ENCODE results near the gene SOWAHA.

Gene SOWAHA

GRCh38 chr5:132825834-132826391, 12.8 kb downstream of the SOWAHA start:
- DNase-seq: peak; percentile 50
- no peaks in the 10 kb centered on the region for H3K36me3 ChIP-seq (ENCODE audit: control insufficient read depth, insufficient read depth, low read length)
- WGBS (ENCODE audit: extremely low coverage, insufficient coverage, low lambda C conversion rate): no CpG with 5 or more reads among the region's 43 CpGs
- H2BK120ac ChIP-seq (ENCODE audit: low read depth, low read length): no peak overlapping the region
- no peak overlapping the region for H3K27ac ChIP-seq (ENCODE audit: low read depth, low read length)
- no peaks in the 10 kb centered on the region for H3K79me1 ChIP-seq (ENCODE audit: low read length)
- H3K4me1 ChIP-seq (ENCODE audit: control insufficient read depth, low read depth, low read length): peaks cover 1% of the 10 kb centered on the region
- H3K79me2 ChIP-seq (ENCODE audit: control insufficient read depth, insufficient read depth, low read length): no peaks in the 10 kb centered on the region
- peak overlapping the region; percentile 22 for H3K4me3 ChIP-seq (ENCODE audit: low read length)
- no peak overlapping the region for H4K5ac ChIP-seq (ENCODE audit: low read length)
- H2BK5ac ChIP-seq (ENCODE audit: low read length): no peak overlapping the region
- peak overlapping the region; percentile 3 for H3K18ac ChIP-seq (ENCODE audit: low read length)
- peak overlapping the region; percentile 59 for H3K23ac ChIP-seq (ENCODE audit: low read length)
- no peak overlapping the region for H2AK5ac ChIP-seq (ENCODE audit: low read length)
- H2BK15ac ChIP-seq (replicated peaks; ENCODE audit: low read depth): no peak overlapping the region
- H3K27me3 ChIP-seq (ENCODE audit: insufficient read depth, low read length, poor library complexity): peaks cover 17% of the 10 kb centered on the region
- H3K4ac ChIP-seq (ENCODE audit: low read depth, low read length): no peak overlapping the region
- H3K4me2 ChIP-seq (ENCODE audit: low read length): peak overlapping the region; percentile 71
- no peak overlapping the region for H4K8ac ChIP-seq (ENCODE audit: low read depth, low read length)
- H3K9ac ChIP-seq (ENCODE audit: low read length): peak overlapping the region; percentile 69
- peak overlapping the region; percentile 89 for H3K56ac ChIP-seq (ENCODE audit: low read length)

GRCh38 chr5:132826424-132827082, 13.5 kb downstream of the SOWAHA start:
- Histone ChIP-seq H3K79me2 (ENCODE audit: control insufficient read depth, insufficient read depth, low read length) (no peaks in the 10 kb centered on the region), H3K36me3 (ENCODE audit: control insufficient read depth, insufficient read depth, low read length) (no peaks in the 10 kb centered on the region), H3K23ac (ENCODE audit: low read length) (peak overlapping the region; percentile 59), H3K79me1 (ENCODE audit: low read length) (no peaks in the 10 kb centered on the region), H2BK5ac (ENCODE audit: low read length) (no peak overlapping the region), H2AK5ac (ENCODE audit: low read length) (no peak overlapping the region), H3K56ac (ENCODE audit: low read length) (peak overlapping the region; percentile 89), H3K4me3 (ENCODE audit: low read length) (no peak overlapping the region), H3K4me1 (ENCODE audit: control insufficient read depth, low read depth, low read length) (peaks cover 1% of the 10 kb centered on the region), H3K27ac (ENCODE audit: low read depth, low read length) (no peak overlapping the region), H4K8ac (ENCODE audit: low read depth, low read length) (no peak overlapping the region), H2BK15ac (replicated peaks; ENCODE audit: low read depth) (no peak overlapping the region), H3K27me3 (ENCODE audit: insufficient read depth, low read length, poor library complexity) (peaks cover 17% of the 10 kb centered on the region), H3K4ac (ENCODE audit: low read depth, low read length) (no peak overlapping the region), H3K4me2 (ENCODE audit: low read length) (no peak overlapping the region), H3K18ac (ENCODE audit: low read length) (no peak overlapping the region), H2BK120ac (ENCODE audit: low read depth, low read length) (no peak overlapping the region), H4K5ac (ENCODE audit: low read length) (no peak overlapping the region), H3K9ac (ENCODE audit: low read length) (peak overlapping the region; percentile 69)
- DNase-seq: no peak
- WGBS (ENCODE audit: extremely low coverage, insufficient coverage, low lambda C conversion rate): no CpG with 5 or more reads among the region's 6 CpGs

GRCh38 chr5:132827943-132828673, 15.0 kb downstream of the SOWAHA start:
- Histone ChIP-seq H2AK5ac (ENCODE audit: low read length) (no peak overlapping the region), H4K5ac (ENCODE audit: low read length) (no peak overlapping the region), H3K27me3 (ENCODE audit: insufficient read depth, low read length, poor library complexity) (peaks cover 17% of the 10 kb centered on the region), H3K18ac (ENCODE audit: low read length) (no peak overlapping the region), H3K36me3 (ENCODE audit: control insufficient read depth, insufficient read depth, low read length) (no peaks in the 10 kb centered on the region), H3K4me2 (ENCODE audit: low read length) (no peak overlapping the region), H4K8ac (ENCODE audit: low read depth, low read length) (no peak overlapping the region), H3K4me3 (ENCODE audit: low read length) (no peak overlapping the region), H3K23ac (ENCODE audit: low read length) (peak overlapping the region; percentile 3), H3K79me2 (ENCODE audit: control insufficient read depth, insufficient read depth, low read length) (no peaks in the 10 kb centered on the region), H3K27ac (ENCODE audit: low read depth, low read length) (no peak overlapping the region), H3K4me1 (ENCODE audit: control insufficient read depth, low read depth, low read length) (peaks cover 1% of the 10 kb centered on the region), H3K4ac (ENCODE audit: low read depth, low read length) (no peak overlapping the region), H3K56ac (ENCODE audit: low read length) (no peak overlapping the region), H3K9ac (ENCODE audit: low read length) (no peak overlapping the region), H2BK15ac (replicated peaks; ENCODE audit: low read depth) (no peak overlapping the region), H2BK5ac (ENCODE audit: low read length) (no peak overlapping the region), H3K79me1 (ENCODE audit: low read length) (no peaks in the 10 kb centered on the region), H2BK120ac (ENCODE audit: low read depth, low read length) (no peak overlapping the region)
- WGBS (ENCODE audit: extremely low coverage, insufficient coverage, low lambda C conversion rate): no CpG with 5 or more reads among the region's 4 CpGs
- no peak for DNase-seq

- peaks cover 1% of the 10 kb centered on the region for H3K4me1 ChIP-seq (ENCODE audit: control insufficient read depth, low read depth, low read length)
- peaks cover 17% of the 10 kb centered on the region for H3K27me3 ChIP-seq (ENCODE audit: insufficient read depth, low read length, poor library complexity)
- H3K4ac ChIP-seq (ENCODE audit: low read depth, low read length): no peak overlapping the region
- H3K23ac ChIP-seq (ENCODE audit: low read length): no peak overlapping the region
- H2BK15ac ChIP-seq (replicated peaks; ENCODE audit: low read depth): no peak overlapping the region
- H2BK120ac ChIP-seq (ENCODE audit: low read depth, low read length): no peak overlapping the region
- no peak for DNase-seq
- H3K4me2 ChIP-seq (ENCODE audit: low read length): no peak overlapping the region
- H4K5ac ChIP-seq (ENCODE audit: low read length): no peak overlapping the region
- H3K36me3 ChIP-seq (ENCODE audit: control insufficient read depth, insufficient read depth, low read length): no peaks in the 10 kb centered on the region
- no peak overlapping the region for H4K8ac ChIP-seq (ENCODE audit: low read depth, low read length)
- no peak overlapping the region for H3K4me3 ChIP-seq (ENCODE audit: low read length)
- no peaks in the 10 kb centered on the region for H3K79me2 ChIP-seq (ENCODE audit: control insufficient read depth, insufficient read depth, low read length)
- H3K56ac ChIP-seq (ENCODE audit: low read length): no peak overlapping the region
- no peak overlapping the region for H3K27ac ChIP-seq (ENCODE audit: low read depth, low read length)
- no peak overlapping the region for H2BK5ac ChIP-seq (ENCODE audit: low read length)
- no peak overlapping the region for H2AK5ac ChIP-seq (ENCODE audit: low read length)
- no peak overlapping the region for H3K9ac ChIP-seq (ENCODE audit: low read length)
- no CpG with 5 or more reads among the region's 4 CpGs for WGBS (ENCODE audit: extremely low coverage, insufficient coverage, low lambda C conversion rate)
- no peak overlapping the region for H3K18ac ChIP-seq (ENCODE audit: low read length)
- no peaks in the 10 kb centered on the region for H3K79me1 ChIP-seq (ENCODE audit: low read length)
Observed at GRCh38 chr5:132828846-132829494, 15.9 kb downstream of the SOWAHA start.

GRCh38 chr5:132829742-132830435, 16.8 kb downstream of the SOWAHA start:
- WGBS (ENCODE audit: extremely low coverage, insufficient coverage, low lambda C conversion rate): no CpG with 5 or more reads among the region's 75 CpGs
- no peak overlapping the region for H2BK15ac ChIP-seq (replicated peaks; ENCODE audit: low read depth)
- no peak overlapping the region for H3K27ac ChIP-seq (ENCODE audit: low read depth, low read length)
- peak overlapping the region; percentile 40 for H3K18ac ChIP-seq (ENCODE audit: low read length)
- peaks cover 1% of the 10 kb centered on the region for H3K4me1 ChIP-seq (ENCODE audit: control insufficient read depth, low read depth, low read length)
- H2BK5ac ChIP-seq (ENCODE audit: low read length): no peak overlapping the region
- no peaks in the 10 kb centered on the region for H3K79me1 ChIP-seq (ENCODE audit: low read length)
- peak overlapping the region; percentile 40 for H3K4me3 ChIP-seq (ENCODE audit: low read length)
- H3K56ac ChIP-seq (ENCODE audit: low read length): peak overlapping the region; percentile 88
- no peak overlapping the region for H2BK120ac ChIP-seq (ENCODE audit: low read depth, low read length)
- no peak overlapping the region for H4K5ac ChIP-seq (ENCODE audit: low read length)
- peak overlapping the region; percentile 69 for H3K9ac ChIP-seq (ENCODE audit: low read length)
- H4K8ac ChIP-seq (ENCODE audit: low read depth, low read length): no peak overlapping the region
- no peaks in the 10 kb centered on the region for H3K79me2 ChIP-seq (ENCODE audit: control insufficient read depth, insufficient read depth, low read length)
- peak; percentile 78 for DNase-seq
- H3K23ac ChIP-seq (ENCODE audit: low read length): no peak overlapping the region
- no peak overlapping the region for H2AK5ac ChIP-seq (ENCODE audit: low read length)
- no peaks in the 10 kb centered on the region for H3K36me3 ChIP-seq (ENCODE audit: control insufficient read depth, insufficient read depth, low read length)
- peaks cover 17% of the 10 kb centered on the region for H3K27me3 ChIP-seq (ENCODE audit: insufficient read depth, low read length, poor library complexity)
- H3K4me2 ChIP-seq (ENCODE audit: low read length): peak overlapping the region; percentile 45
- no peak overlapping the region for H3K4ac ChIP-seq (ENCODE audit: low read depth, low read length)
